Measurements from ENCODE around the gene BCKDHA.

Gene BCKDHA

GRCh38 chr19:41356984-41357739, 40.5 kb upstream of the BCKDHA start:
- Histone ChIP-seq H3F3A (ENCODE audit: insufficient read depth, low read length) (peaks cover 6% of the 10 kb centered on the region; the same call in 1 of the 2 replicates), H3K9ac (ENCODE audit: low read length) (no peak overlapping the region), H3K4me1 (ENCODE audit: low read length) (no peaks in the 10 kb centered on the region), H3K27ac (ENCODE audit: low read length) (no peak overlapping the region), H3K27me3 (replicated peaks; ENCODE audit: insufficient read depth, low read length) (no peaks in the 10 kb centered on the region), H3K9me2 (replicated peaks; ENCODE audit: insufficient read depth, low read length) (no peaks in the 10 kb centered on the region), H3K4me3 (ENCODE audit: low read length) (no peak overlapping the region), H4K20me1 (ENCODE audit: insufficient read depth, low read length) (no peaks in the 10 kb centered on the region), H3K36me3 (replicated peaks; ENCODE audit: insufficient read depth, low read length) (no peaks in the 10 kb centered on the region), H3K79me2 (ENCODE audit: low read length) (peaks cover 3% of the 10 kb centered on the region; the same call in 1 of the 2 replicates), H3K9me3 (replicated peaks; ENCODE audit: insufficient read depth, low read length) (no peaks in the 10 kb centered on the region), H2AFZ (ENCODE audit: low read length) (no peak overlapping the region), H3K4me2 (ENCODE audit: low read depth, low read length) (no peak overlapping the region)
- TF ChIP-seq EZH2phosphoT487 (IDR thresholded peaks at IDR 0.05; ENCODE audit: low read length): no peak
- no peak for TF ChIP-seq EZH2 (optimal IDR thresholded peaks at IDR 0.05; ENCODE audit: low read depth, low read length)
- no peak for TF ChIP-seq CTCF (IDR thresholded peaks at IDR 0.05; ENCODE audit: low read length)
- no peak for DNase-seq

- Histone ChIP-seq H3K9ac (ENCODE audit: low read length) (no peak overlapping the region), H3K4me3 (ENCODE audit: low read length) (no peak overlapping the region)
- DNase-seq: no peak
Measured at GRCh38 chr19:41357746-41358145, 39.9 kb upstream of the BCKDHA start.

GRCh38 chr19:41359741-41360140, 37.9 kb upstream of the BCKDHA start:
- no peak overlapping the region for H3K9ac ChIP-seq (ENCODE audit: low read length)
- H3K9me2 ChIP-seq (replicated peaks; ENCODE audit: insufficient read depth, low read length): no peaks in the 10 kb centered on the region
- TF ChIP-seq EZH2 (optimal IDR thresholded peaks at IDR 0.05; ENCODE audit: low read depth, low read length): no peak
- TF ChIP-seq CTCF (IDR thresholded peaks at IDR 0.05; ENCODE audit: low read length): no peak
- peaks cover 3% of the 10 kb centered on the region; the same call in 1 of the 2 replicates for H3F3A ChIP-seq (ENCODE audit: insufficient read depth, low read length)
- H3K79me2 ChIP-seq (ENCODE audit: low read length): peaks cover 11% of the 10 kb centered on the region; the same call in 1 of the 2 replicates
- DNase-seq: no peak
- H3K36me3 ChIP-seq (replicated peaks; ENCODE audit: insufficient read depth, low read length): no peaks in the 10 kb centered on the region
- H3K4me3 ChIP-seq (ENCODE audit: low read length): no peak overlapping the region
- H3K9me3 ChIP-seq (replicated peaks; ENCODE audit: insufficient read depth, low read length): no peaks in the 10 kb centered on the region
- no peak overlapping the region for H3K4me2 ChIP-seq (ENCODE audit: low read depth, low read length)
- no peaks in the 10 kb centered on the region for H4K20me1 ChIP-seq (ENCODE audit: insufficient read depth, low read length)
- no peaks in the 10 kb centered on the region for H3K4me1 ChIP-seq (ENCODE audit: low read length)
- H3K27ac ChIP-seq (ENCODE audit: low read length): no peak overlapping the region
- no peak overlapping the region for H2AFZ ChIP-seq (ENCODE audit: low read length)
- H3K27me3 ChIP-seq (replicated peaks; ENCODE audit: insufficient read depth, low read length): no peaks in the 10 kb centered on the region

More at GRCh38 chr19:41357746-41358145, 39.9 kb upstream of the BCKDHA start:
- Histone ChIP-seq H2AFZ (ENCODE audit: low read length) (no peak overlapping the region), H3K9me2 (replicated peaks; ENCODE audit: insufficient read depth, low read length) (no peaks in the 10 kb centered on the region), H3K36me3 (replicated peaks; ENCODE audit: insufficient read depth, low read length) (no peaks in the 10 kb centered on the region), H3K9me3 (replicated peaks; ENCODE audit: insufficient read depth, low read length) (no peaks in the 10 kb centered on the region), H3K4me2 (ENCODE audit: low read depth, low read length) (no peak overlapping the region), H3K4me1 (ENCODE audit: low read length) (no peaks in the 10 kb centered on the region), H3K27ac (ENCODE audit: low read length) (no peak overlapping the region), H3K79me2 (ENCODE audit: low read length) (peaks cover 3% of the 10 kb centered on the region; the same call in 1 of the 2 replicates), H3K27me3 (replicated peaks; ENCODE audit: insufficient read depth, low read length) (no peaks in the 10 kb centered on the region), H4K20me1 (ENCODE audit: insufficient read depth, low read length) (no peaks in the 10 kb centered on the region), H3F3A (ENCODE audit: insufficient read depth, low read length) (peaks cover 6% of the 10 kb centered on the region; the same call in 1 of the 2 replicates)
- no peak for TF ChIP-seq EZH2phosphoT487 (IDR thresholded peaks at IDR 0.05; ENCODE audit: low read length)
- TF ChIP-seq EZH2 (optimal IDR thresholded peaks at IDR 0.05; ENCODE audit: low read depth, low read length): no peak
- no peak for TF ChIP-seq CTCF (IDR thresholded peaks at IDR 0.05; ENCODE audit: low read length)

All from MM.1S (cell line).